Kidney epithelial cell (primary cell): ENCODE results near the gene ZCWPW2. TPM values are rescaled to one million over a fixed set of nuclear protein-coding genes. Genes with fewer than 3 reads are reported as not detected.

Experiments used
- DNase-seq: peaks from one replicate; pipeline ENCODE4 v3.0.0-alpha.2; 2010; ENCODE audit warnings: low read depth
- H3K27me3 ChIP-seq: 2 replicates; pipeline ENCODE4 v1.6.0; 2011; ENCODE audit warnings: low read length; ENCODE audit not compliant: control insufficient read depth, insufficient read depth
- H3K36me3 ChIP-seq: 2 replicates; pipeline ENCODE4 v1.5.1; 2011; ENCODE audit warnings: low read length; ENCODE audit not compliant: control insufficient read depth, insufficient read depth
- H3K4me3 ChIP-seq: 2 replicates; pipeline ENCODE4 v1.5.1; 2011; ENCODE audit warnings: low read depth, mild to moderate bottlenecking, control low read depth, low read length
- CTCF ChIP-seq: IDR thresholded peaks from 2 replicates; pipeline ENCODE4 v1.5.1; 2011; ENCODE audit warnings: mild to moderate bottlenecking, moderate library complexity, low read length, control low read depth, inconsistent platforms; ENCODE audit not compliant: insufficient read depth, poor library complexity, severe bottlenecking
- total RNA-seq: library from RNA; depleted of rRNA; stranded (reverse); fragments of >200 nt; gene quantifications from 2 replicates; pipeline ENCODE4 v1.2.3, GENCODE V29; 2015

Gene ZCWPW2
- total RNA-seq, 1 donor from 2014 or later = 0.13 TPM

GRCh38 chr3:28504976-28505375, 156.5 kb downstream of the ZCWPW2 start:
- Histone ChIP-seq H3K27me3 (no peaks in the 10 kb centered on the region), H3K36me3 (no peaks in the 10 kb centered on the region), H3K4me3 (no peak overlapping the region)
- TF ChIP-seq CTCF = no peak
- no peak for DNase-seq

GRCh38 chr3:28521663-28522062, 173.1 kb downstream of the ZCWPW2 start:
- no peaks in the 10 kb centered on the region for H3K36me3 ChIP-seq
- H3K27me3 ChIP-seq = no peaks in the 10 kb centered on the region
- TF ChIP-seq CTCF = no peak
- no peak for DNase-seq
- H3K4me3 ChIP-seq = no peak overlapping the region

- Histone ChIP-seq H3K36me3 (no peaks in the 10 kb centered on the region), H3K27me3 (no peaks in the 10 kb centered on the region), H3K4me3 (no peak overlapping the region)
- DNase-seq = no peak
- no peak for TF ChIP-seq CTCF
Measured at GRCh38 chr3:28542351-28542750, 193.8 kb downstream of the ZCWPW2 start.

- no peak for DNase-seq
- Histone ChIP-seq H3K27me3 (no peaks in the 10 kb centered on the region), H3K4me3 (no peak overlapping the region), H3K36me3 (no peaks in the 10 kb centered on the region)
- TF ChIP-seq CTCF = no peak
Measured at GRCh38 chr3:28544236-28544635, 195.7 kb downstream of the ZCWPW2 start.

- no peak for TF ChIP-seq CTCF
- no peak for DNase-seq
- H3K36me3 ChIP-seq = no peaks in the 10 kb centered on the region
- H3K27me3 ChIP-seq = no peaks in the 10 kb centered on the region
- no peak overlapping the region for H3K4me3 ChIP-seq
Measured at GRCh38 chr3:28544831-28545230, 196.3 kb downstream of the ZCWPW2 start.

GRCh38 chr3:28547677-28548076, 199.2 kb downstream of the ZCWPW2 start:
- Histone ChIP-seq H3K27me3 (no peaks in the 10 kb centered on the region), H3K4me3 (no peak overlapping the region), H3K36me3 (no peaks in the 10 kb centered on the region)
- no peak for TF ChIP-seq CTCF
- no peak for DNase-seq
